ENCODE measurements around the gene IL20RB. TPM values are rescaled to one million over a fixed set of nuclear protein-coding genes. Genes with fewer than 3 reads are reported as not detected.

Gene IL20RB
- total and polyA plus RNA-seq, 2 donors (not counting 3 experiments of a cell fraction or from before 2014, with no cell fraction given), result 0.79 to 1.6 TPM

DNA sequence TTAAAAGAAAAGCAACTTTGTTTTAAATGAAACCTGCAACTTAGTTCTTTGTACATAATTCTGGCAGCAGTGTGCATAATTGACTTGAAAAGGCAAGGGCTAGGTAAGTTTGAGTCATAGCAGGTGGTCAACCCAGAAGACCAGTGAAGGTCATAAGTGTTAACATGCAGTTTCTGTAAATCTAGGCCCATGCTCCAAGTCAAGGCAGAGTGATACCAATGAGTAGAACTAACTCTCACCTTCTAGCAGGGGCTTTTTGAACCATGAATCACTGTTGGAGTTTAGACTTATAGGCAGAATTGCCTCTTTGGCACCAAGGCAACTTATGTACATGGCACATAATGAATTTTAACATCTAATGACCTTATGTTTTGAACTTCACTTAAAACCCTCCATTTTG, 29.5 kb upstream of the IL20RB start:
- no peak overlapping the region for H2AFZ ChIP-seq (ENCODE audit: low read depth, low read length)
- FAIRE-seq, result no peak
- peaks cover 2% of the 10 kb centered on the region in 2 experiments for H3K36me3 ChIP-seq (ENCODE audit: control insufficient read depth in 2 of 2, extremely low read depth in 1 of 2, insufficient read depth in 2 of 2, low read length in 2 of 2)
- H3K4me3 ChIP-seq (replicated peaks in 1 of 3; ENCODE audit: insufficient read depth in 1 of 3, low read depth in 1 of 3, low read length in 3 of 3), result no peak overlapping the region
- intact Hi-C loops (cut with micrococcal nuclease) (no loop called here), dilution Hi-C loops (cut with MboI; ENCODE audit: extremely low pct_ligation_motif_present, low sequenced_read_pairs) (no loop called here)
- peaks cover 2% of the 10 kb centered on the region for H3K4me1 ChIP-seq (ENCODE audit: control insufficient read depth, extremely low read depth, insufficient read depth, low read length)
- H4K20me1 ChIP-seq (replicated peaks; ENCODE audit: control insufficient read depth, extremely low read depth, insufficient read depth, low read length), result no peaks in the 10 kb centered on the region
- CTCF ChIA-PET, result interaction anchor here (1.4 kb wide), 1 partner anchor 9 kb away, joined by 3 read pairs; no protein-coding TSS in a partner anchor
- H3K27me3 ChIP-seq (ENCODE audit: control insufficient read depth in 2 of 2, insufficient read depth in 2 of 2, low read length in 2 of 2), result no peaks in the 10 kb centered on the region
- TF ChIP-seq POLR2AphosphoS5 (IDR thresholded peaks at IDR 0.05; ENCODE audit: insufficient read depth, low read depth, low read length) (no peak), FOS (IDR thresholded peaks at IDR 0.05; ENCODE audit: borderline replicate concordance, insufficient read depth, low read length) (no peak), CTCF (IDR thresholded peaks at IDR 0.05; ENCODE audit: extremely low read depth in 1 of 2, insufficient read depth in 1 of 2, low read depth in 1 of 2, low read length in 2 of 2) (no peak), JUN (IDR thresholded peaks at IDR 0.05; ENCODE audit: borderline replicate concordance, insufficient read depth, insufficient read length, low read depth) (no peak), EZH2 (IDR thresholded peaks at IDR 0.05; ENCODE audit: borderline replicate concordance, low read depth, low read length, severe bottlenecking) (no peak), MYC (IDR thresholded peaks at IDR 0.05; ENCODE audit: low read depth, low read length) (no peak), GATA2 (IDR thresholded peaks at IDR 0.05; ENCODE audit: insufficient read depth, insufficient read length, low read depth, low read length) (no peak), POLR2A (IDR thresholded peaks at IDR 0.05; ENCODE audit: low read depth, low read length) (no peak)
- TF ChIP-seq, protein P1, sequence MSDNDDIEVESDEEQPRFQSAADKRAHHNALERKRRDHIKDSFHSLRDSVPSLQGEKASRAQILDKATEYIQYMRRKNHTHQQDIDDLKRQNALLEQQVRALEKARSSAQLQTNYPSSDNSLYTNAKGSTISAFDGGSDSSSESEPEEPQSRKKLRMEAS (IDR thresholded peaks at IDR 0.05; ENCODE audit: insufficient read depth, insufficient read length), result no peak
- no peaks in the 10 kb centered on the region for H3K9me1 ChIP-seq (replicated peaks; ENCODE audit: control insufficient read depth, extremely low read depth, insufficient read depth, low read length)
- H3K27ac ChIP-seq (ENCODE audit: insufficient read depth, low read depth, low read length), result no peak overlapping the region
- POLR2A ChIA-PET, result no interaction called here
- DNase-seq (ENCODE audit: low read depth, low spot score), result no peak
- no peak overlapping the region for H3K9ac ChIP-seq (replicated peaks; ENCODE audit: extremely low read depth, insufficient read depth, low read length)
- peaks cover 49% of the 10 kb centered on the region for H3K79me2 ChIP-seq (ENCODE audit: control insufficient read depth, insufficient read depth, low read length)
- no peaks in the 10 kb centered on the region for H3K9me3 ChIP-seq (replicated peaks; ENCODE audit: control insufficient read depth, insufficient read depth, low read length)
- no TSS peak for BruUV-seq (replicated peaks)
- H3K4me2 ChIP-seq (ENCODE audit: insufficient read depth, low read length), result no peak overlapping the region

Measured in endothelial cell of umbilical vein (primary cell).